Mesenchymal stem cell (in vitro differentiated cells and primary cell): ENCODE measurements around the gene QDPR.

Experiments
- DNase-seq: peaks from one replicate; pipeline ENCODE4 v3.0.0-alpha.2; 2013
- H2AFZ ChIP-seq: one replicate; pipeline ENCODE4 v1.6.1; 2013; ENCODE audit warnings: low read depth, mild to moderate bottlenecking, control low read depth, inconsistent platforms, low read length, moderate library complexity
- H2AK5ac ChIP-seq: 2 replicates; pipeline ENCODE4 v1.6.1; 2013; ENCODE audit warnings: low read length, moderate library complexity, mild to moderate bottlenecking, inconsistent platforms; ENCODE audit not compliant: severe bottlenecking
- H2BK120ac ChIP-seq: one replicate; pipeline ENCODE4 v1.6.1; 2013; ENCODE audit warnings: low read depth, mild to moderate bottlenecking, inconsistent platforms, low read length, moderate library complexity
- H2BK12ac ChIP-seq, 2 experiments: one replicate each; pipeline ENCODE4 v1.6.1; 2013; ENCODE audit warnings: inconsistent platforms in 2 of 2, low read length in 2 of 2, mild to moderate bottlenecking in 2 of 2, moderate library complexity in 2 of 2, control low read depth in 1 of 2
- H2BK15ac ChIP-seq: one replicate; pipeline ENCODE4 v1.6.1; 2013; ENCODE audit warnings: mild to moderate bottlenecking, low read depth, inconsistent platforms; ENCODE audit not compliant: poor library complexity, severe bottlenecking
- H2BK5ac ChIP-seq: 2 replicates; pipeline ENCODE4 v1.6.1; 2013; ENCODE audit warnings: low read depth, mild to moderate bottlenecking, low read length, control low read depth, inconsistent platforms; ENCODE audit not compliant: poor library complexity, severe bottlenecking
- H3K14ac ChIP-seq, 2 experiments: one replicate each; pipeline ENCODE4 v1.6.1; 2013; ENCODE audit warnings: inconsistent platforms in 2 of 2, low read length in 2 of 2, control low read depth in 1 of 2, mild to moderate bottlenecking in 1 of 2, moderate library complexity in 1 of 2
- H3K18ac ChIP-seq, 2 experiments: one replicate each; pipeline ENCODE4 v1.6.1; 2013; ENCODE audit warnings: inconsistent platforms in 2 of 2, low read length in 2 of 2, control low read depth in 1 of 2, low read depth in 1 of 2, mild to moderate bottlenecking in 1 of 2
- H3K23ac ChIP-seq, 2 experiments: one replicate each; pipeline ENCODE4 v1.6.1; 2013; ENCODE audit warnings: inconsistent platforms in 2 of 2, low read length in 2 of 2, mild to moderate bottlenecking in 2 of 2, moderate library complexity in 2 of 2, control low read depth in 1 of 2
- H3K27ac ChIP-seq: 2 replicates; pipeline ENCODE4 v1.5.1; 2013; ENCODE audit warnings: mild to moderate bottlenecking, moderate library complexity, low read length, control low read depth, inconsistent platforms; ENCODE audit not compliant: poor library complexity, severe bottlenecking
- H3K27me3 ChIP-seq, 2 experiments: 2 replicates each; pipeline versions ENCODE4 v1.6.1 to v1.7.0; 2013; ENCODE audit warnings: low read length in 2 of 2, mild to moderate bottlenecking in 2 of 2, moderate library complexity in 2 of 2, control low read depth in 1 of 2, inconsistent platforms in 1 of 2; ENCODE audit not compliant: control insufficient read depth in 1 of 2, insufficient read depth in 1 of 2
- H3K36me3 ChIP-seq, 2 experiments: 2 replicates each; pipeline versions ENCODE4 v1.6.1 to v1.7.0; 2013; ENCODE audit warnings: low read length in 2 of 2, control low read depth in 1 of 2, inconsistent platforms in 1 of 2, low read depth in 1 of 2, mild to moderate bottlenecking in 1 of 2; ENCODE audit not compliant: insufficient read depth in 2 of 2, control insufficient read depth in 1 of 2
- H3K4ac ChIP-seq, 2 experiments: one replicate each; pipeline ENCODE4 v1.6.1; 2013; ENCODE audit warnings: inconsistent platforms in 2 of 2, low read length in 2 of 2, mild to moderate bottlenecking in 2 of 2, moderate library complexity in 2 of 2, control low read depth in 1 of 2, low read depth in 1 of 2
- H3K4me1 ChIP-seq: 2 replicates; pipeline ENCODE4 v1.6.1; 2013; ENCODE audit warnings: low read depth, low read length, control low read depth; ENCODE audit not compliant: control insufficient read depth, insufficient read depth
- H3K4me2 ChIP-seq: 2 replicates; pipeline ENCODE4 v1.6.1; 2013; ENCODE audit warnings: low read length, mild to moderate bottlenecking, inconsistent platforms; ENCODE audit not compliant: poor library complexity, severe bottlenecking
- H3K4me3 ChIP-seq, 2 experiments: 2 replicates each; pipeline versions ENCODE4 v1.5.1 to v1.7.0; 2013; ENCODE audit warnings: low read length in 2 of 2, mild to moderate bottlenecking in 2 of 2, control low read depth in 1 of 2, low read depth in 1 of 2; ENCODE audit not compliant: insufficient read depth in 1 of 2
- H3K79me1 ChIP-seq: replicated peaks from 2 replicates; pipeline ENCODE4 v1.6.1; 2013; ENCODE audit warnings: mild to moderate bottlenecking, control low read depth, low read length, inconsistent platforms; ENCODE audit not compliant: poor library complexity, severe bottlenecking
- H3K9ac ChIP-seq: 2 replicates; pipeline ENCODE4 v1.7.0; 2013; ENCODE audit warnings: mild to moderate bottlenecking, low read length, moderate library complexity
- H3K9me3 ChIP-seq: 2 replicates; pipeline ENCODE4 v1.7.0; 2013; ENCODE audit warnings: mild to moderate bottlenecking, low read length; ENCODE audit not compliant: control insufficient read depth
- H4K8ac ChIP-seq: one replicate; pipeline ENCODE4 v1.6.1; 2013; ENCODE audit warnings: inconsistent platforms, mild to moderate bottlenecking, low read length, moderate library complexity
- H4K91ac ChIP-seq: one replicate; pipeline ENCODE4 v1.6.1; 2013; ENCODE audit warnings: mild to moderate bottlenecking, low read length, inconsistent platforms
- WGBS: methylation state at CpG from one replicate; pipeline ENCODE4 v1.1.7; 2013; ENCODE audit warnings: mixed read lengths; 5-methylcytosine and 5-hydroxymethylcytosine counted together

QDPR gene

DNA sequence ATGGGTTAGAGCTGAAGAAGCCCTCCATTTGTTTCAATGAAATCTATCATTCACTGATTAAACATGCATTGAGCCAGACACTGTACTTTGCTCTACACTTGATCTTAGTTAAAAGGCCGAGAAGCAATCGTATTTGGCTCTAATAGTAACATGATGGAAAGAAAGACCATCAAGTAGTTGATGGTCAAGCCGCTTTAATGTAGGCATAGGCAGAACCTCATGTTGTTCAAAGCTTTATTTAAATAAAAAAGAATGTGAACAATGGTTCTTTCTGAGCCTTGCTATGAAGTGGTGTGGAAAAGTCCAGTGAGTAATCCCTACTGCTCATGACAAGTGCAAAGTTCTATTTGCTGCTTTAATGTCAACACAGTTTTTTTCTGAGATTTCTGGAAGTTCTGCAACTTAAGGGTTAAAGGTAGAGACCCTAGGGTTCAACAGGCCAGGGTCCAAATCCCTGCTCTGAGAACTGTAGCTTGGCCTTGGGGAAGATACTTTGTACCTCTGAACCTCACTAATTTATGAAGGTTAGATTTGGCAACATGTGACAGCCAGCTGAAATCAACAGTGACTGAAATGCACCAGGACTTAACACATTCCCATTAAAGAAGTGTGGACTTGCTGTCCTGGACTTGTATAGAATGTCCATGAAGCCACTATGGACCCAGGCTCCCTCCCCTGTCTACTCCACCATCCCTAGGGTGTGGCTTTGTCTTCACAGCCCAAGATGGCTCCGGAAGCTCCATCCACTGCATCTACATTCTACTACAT, 47.2 kb upstream of the QDPR start:
- no peaks in the 10 kb centered on the region for H3K9me3 ChIP-seq
- no peak overlapping the region for H4K91ac ChIP-seq
- H3K36me3 ChIP-seq, result no peaks in the 10 kb centered on the region
- H2BK120ac ChIP-seq, result no peak overlapping the region
- no peak overlapping the region for H3K18ac ChIP-seq
- no peak overlapping the region for H3K4ac ChIP-seq
- no peak overlapping the region for H3K27ac ChIP-seq
- H2AFZ ChIP-seq, result no peak overlapping the region
- H2BK5ac ChIP-seq, result no peak overlapping the region
- no peak overlapping the region for H2BK12ac ChIP-seq
- H3K4me1 ChIP-seq, result no peaks in the 10 kb centered on the region
- no peak overlapping the region for H3K14ac ChIP-seq
- H3K79me1 ChIP-seq, result no peaks in the 10 kb centered on the region
- WGBS, result 93% methylated on average over 4 of the region's 4 CpGs
- H3K27me3 ChIP-seq, result peaks cover 0 to 11% of the 10 kb centered on the region in 2 experiments
- no peak for DNase-seq
- H3K4me2 ChIP-seq, result no peak overlapping the region
- H2AK5ac ChIP-seq, result no peak overlapping the region
- H4K8ac ChIP-seq, result no peak overlapping the region
- H3K4me3 ChIP-seq, result no peak overlapping the region
- H3K9ac ChIP-seq, result no peak overlapping the region
- H3K23ac ChIP-seq, result no peak overlapping the region
- H2BK15ac ChIP-seq, result no peak overlapping the region

DNA sequence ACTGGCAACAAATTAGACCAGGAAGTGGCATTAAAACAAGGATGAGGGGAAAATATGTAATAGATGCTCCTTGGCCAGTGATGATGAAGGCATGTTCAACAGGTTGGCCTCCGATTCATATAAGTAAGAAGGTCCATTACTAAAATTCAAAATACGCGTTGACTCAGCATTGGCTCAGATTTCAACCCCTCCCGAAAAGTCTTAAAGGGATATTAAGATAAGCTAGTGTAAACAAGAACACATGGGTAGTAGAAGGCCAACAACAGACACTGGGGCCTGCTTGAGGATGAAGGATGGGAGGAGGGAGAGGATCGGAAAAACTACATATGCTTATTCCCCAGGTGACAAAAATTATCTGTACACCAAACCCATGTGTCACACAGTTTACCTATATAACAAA, 46.0 kb upstream of the QDPR start:
- Histone ChIP-seq H3K4me1 (no peaks in the 10 kb centered on the region), H3K4ac (no peak overlapping the region), H2BK15ac (no peak overlapping the region), H2AFZ (no peak overlapping the region), H3K4me2 (no peak overlapping the region), H3K4me3 (no peak overlapping the region), H2BK12ac (no peak overlapping the region), H3K14ac (no peak overlapping the region), H3K9me3 (no peaks in the 10 kb centered on the region), H4K91ac (no peak overlapping the region), H4K8ac (no peak overlapping the region), H3K9ac (no peak overlapping the region), H3K27ac (no peak overlapping the region), H2BK120ac (no peak overlapping the region), H3K27me3 (peaks cover 0 to 11% of the 10 kb centered on the region in 2 experiments), H2AK5ac (no peak overlapping the region), H3K36me3 (no peaks in the 10 kb centered on the region), H3K23ac (no peak overlapping the region), H3K18ac (no peak overlapping the region), H2BK5ac (no peak overlapping the region), H3K79me1 (no peaks in the 10 kb centered on the region)
- WGBS, result 81% methylated on average over 3 of the region's 5 CpGs
- DNase-seq, result no peak

GRCh38 chr4:17556498-17556897, 44.6 kb upstream of the QDPR start:
- no peak overlapping the region for H4K91ac ChIP-seq
- H3K18ac ChIP-seq, result no peak overlapping the region
- no peaks in the 10 kb centered on the region for H3K9me3 ChIP-seq
- no peak overlapping the region for H3K27ac ChIP-seq
- H2BK15ac ChIP-seq, result no peak overlapping the region
- H3K4me3 ChIP-seq, result no peak overlapping the region
- no peak overlapping the region for H2BK5ac ChIP-seq
- H3K4me2 ChIP-seq, result no peak overlapping the region
- H3K36me3 ChIP-seq, result no peaks in the 10 kb centered on the region
- H4K8ac ChIP-seq, result no peak overlapping the region
- no peak overlapping the region for H2AK5ac ChIP-seq
- DNase-seq, result no peak
- no peak overlapping the region for H2BK120ac ChIP-seq
- H3K23ac ChIP-seq, result no peak overlapping the region
- peaks cover 0 to 11% of the 10 kb centered on the region in 2 experiments for H3K27me3 ChIP-seq
- no peaks in the 10 kb centered on the region for H3K79me1 ChIP-seq
- H3K4me1 ChIP-seq, result no peaks in the 10 kb centered on the region
- no peak overlapping the region for H3K14ac ChIP-seq
- no peak overlapping the region for H3K9ac ChIP-seq
- no peak overlapping the region for H2AFZ ChIP-seq
- no peak overlapping the region for H2BK12ac ChIP-seq
- H3K4ac ChIP-seq, result no peak overlapping the region

DNA sequence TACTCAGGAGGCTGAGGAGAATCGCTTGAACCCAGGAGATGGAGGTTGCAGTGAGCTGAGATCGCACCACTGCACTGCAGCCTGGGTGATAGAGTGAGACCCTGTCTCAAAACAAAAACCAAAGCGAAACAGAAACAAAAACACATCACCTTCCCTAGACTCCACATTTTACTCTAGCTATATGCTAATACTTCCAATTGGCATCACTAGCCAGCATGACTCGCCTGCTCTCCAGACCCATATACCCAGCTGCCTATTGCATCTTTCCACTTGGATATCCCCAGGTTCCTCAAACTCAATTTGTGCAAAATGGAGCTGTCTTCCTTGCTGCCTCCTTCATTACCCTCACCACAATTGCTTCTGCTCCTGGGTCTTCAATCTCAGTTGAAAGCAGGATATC, 42.7 kb upstream of the QDPR start:
- Histone ChIP-seq H3K27me3 (peaks cover 0 to 11% of the 10 kb centered on the region in 2 experiments), H3K18ac (no peak overlapping the region), H2BK12ac (no peak overlapping the region), H2BK120ac (no peak overlapping the region), H4K8ac (no peak overlapping the region), H2AFZ (no peak overlapping the region), H2AK5ac (no peak overlapping the region), H3K79me1 (no peaks in the 10 kb centered on the region), H3K4me3 (no peak overlapping the region), H3K4me2 (no peak overlapping the region), H3K36me3 (no peaks in the 10 kb centered on the region), H3K23ac (no peak overlapping the region), H3K14ac (no peak overlapping the region), H2BK15ac (no peak overlapping the region), H3K27ac (no peak overlapping the region), H3K4ac (no peak overlapping the region), H3K9ac (no peak overlapping the region), H4K91ac (no peak overlapping the region), H2BK5ac (no peak overlapping the region), H3K4me1 (no peaks in the 10 kb centered on the region), H3K9me3 (no peaks in the 10 kb centered on the region)
- WGBS, result 67% methylated on average over 4 of the region's 4 CpGs
- DNase-seq, result no peak
